Panc1 (cell line): ENCODE data around the gene MNT. TPM values are rescaled to one million over a fixed set of nuclear protein-coding genes. Genes with fewer than 3 reads are reported as not detected.

Experiments used
- ATAC-seq: fragments of 200-7000 bp; cut with Tn5 transposase; 2 replicates; pipeline ENCODE4 v1.9.1; 2020; ENCODE audit warnings: mild to moderate bottlenecking, moderate library complexity
- BruUV-seq: library from RNA; stranded (reverse); fragments of 400-500 nt; replicated peaks from 2 replicates; lab custom pipeline; 2021; lab: Mats Ljungman, UMichigan
- CTCF ChIA-PET: fragments of 300-600 bp; sonication (Branson Sonifier 250); formaldehyde crosslinking; loops from one replicate; lab custom pipeline; 2022; ENCODE audit warnings: antibody characterized with exemption; lab: Charles Lee
- POLR2A ChIA-PET: fragments of 300-600 bp; sonication (Branson Sonifier 250); formaldehyde crosslinking; loops from one replicate; lab custom pipeline; 2022; ENCODE audit warnings: antibody characterized with exemption; lab: Charles Lee
- DNase-seq: peaks from one replicate; pipeline ENCODE4 v3.0.0-alpha.2; 2010; ENCODE audit warnings: low read depth, low spot score
- H3K27ac ChIP-seq: 2 replicates; pipeline ENCODE4 v1.5.1; 2011; ENCODE audit warnings: mild to moderate bottlenecking, low read length, inconsistent platforms
- H3K27me3 ChIP-seq: fragments of 200-500 bp; sonication (Bioruptor generic); 2 replicates; pipeline ENCODE4 v1.6.0; 2014; ENCODE audit warnings: low read length, inconsistent platforms; ENCODE audit not compliant: control insufficient read depth, insufficient read depth
- H3K36me3 ChIP-seq: fragments of 200-500 bp; sonication (Bioruptor generic); 2 replicates; pipeline ENCODE4 v1.5.1; 2014; ENCODE audit warnings: inconsistent platforms, mild to moderate bottlenecking, low read length, moderate library complexity; ENCODE audit not compliant: control insufficient read depth, insufficient read depth
- H3K4me1 ChIP-seq: 2 replicates; pipeline ENCODE4 v1.5.1; 2011; ENCODE audit warnings: inconsistent platforms, mild to moderate bottlenecking, low read length, moderate library complexity; ENCODE audit not compliant: control insufficient read depth, insufficient read depth
- H3K4me3 ChIP-seq, 2 experiments: 2 replicates each; pipeline ENCODE4 v1.5.1; 2011 to 2012; ENCODE audit warnings: low read depth in 2 of 2, low read length in 2 of 2, mild to moderate bottlenecking in 2 of 2, inconsistent platforms in 1 of 2, moderate library complexity in 1 of 2
- H3K9me3 ChIP-seq: fragments of 200-500 bp; sonication (Bioruptor generic); 2 replicates; pipeline ENCODE4 v1.5.1; 2014; ENCODE audit warnings: low read depth, mild to moderate bottlenecking, inconsistent platforms, low read length, moderate library complexity; ENCODE audit not compliant: control insufficient read depth, insufficient read depth
- CTCF ChIP-seq: fragments of 450-650 bp; IDR thresholded peaks from 2 replicates; pipeline ENCODE4 v1.5.1; 2017; ENCODE audit warnings: mild to moderate bottlenecking
- POLR2AphosphoS5 ChIP-seq: IDR thresholded peaks from 2 replicates; pipeline ENCODE4 v1.6.1; 2012; ENCODE audit warnings: mild to moderate bottlenecking, low read depth, low read length, moderate library complexity
- REST ChIP-seq, 2 experiments: IDR thresholded peaks; 2 replicates each; pipeline ENCODE4 v1.6.1; 2011 to 2012; ENCODE audit warnings: low read depth in 2 of 2, control low read depth in 1 of 2, low read length in 1 of 2, mild to moderate bottlenecking in 1 of 2, moderate library complexity in 1 of 2; ENCODE audit not compliant: insufficient read depth in 1 of 2
- SIN3A ChIP-seq: IDR thresholded peaks from 2 replicates; pipeline ENCODE4 v1.6.1; 2012; ENCODE audit warnings: low read depth, mild to moderate bottlenecking, low read length, moderate library complexity, borderline replicate concordance; ENCODE audit not compliant: insufficient read depth
- TCF7L2 ChIP-seq: IDR thresholded peaks from 2 replicates; pipeline ENCODE4 v1.6.1; 2011; ENCODE audit warnings: mild to moderate bottlenecking, low read depth, low read length, inconsistent platforms
- in situ Hi-C: cut with HindIII; loops from 2 replicates; pipeline ENCODE4 v1.10.0; 2016; ENCODE audit warnings: low sequenced_read_pairs, low pct_unique_long_range_greater_than_20kb
- intact Hi-C: fragments of 100-400 bp; cut with micrococcal nuclease; formaldehyde crosslinking; loops from one replicate; pipeline ENCODE4 v1.10.0; 2022; ENCODE audit not compliant: unreplicated experiment
- total RNA-seq: library from RNA; stranded (reverse); gene quantifications from one replicate; pipeline ENCODE4 v1.2.1, GENCODE V29; 2021; ENCODE audit not compliant: unreplicated experiment

Gene MNT
- total RNA-seq, 1 experiment from 2014 or later = 31.8 TPM

- Histone ChIP-seq H3K27me3 (no peaks in the 10 kb centered on the region), H3K4me3 (no peak overlapping the region), H3K27ac (no peak overlapping the region), H3K36me3 (no peaks in the 10 kb centered on the region), H3K4me1 (no peaks in the 10 kb centered on the region), H3K9me3 (no peaks in the 10 kb centered on the region)
- in situ Hi-C loops (no loop called here), intact Hi-C loops (no loop called here)
- TF ChIP-seq REST (IDR thresholded peaks at IDR 0.05; ENCODE audit: insufficient read depth in 1 of 2, low read depth in 2 of 2, low read length in 1 of 2) = no peak
- TF ChIP-seq SIN3A = no peak
- TF ChIP-seq POLR2AphosphoS5 = no peak
- no peak for TF ChIP-seq CTCF
- no peak for TF ChIP-seq TCF7L2
- POLR2A ChIA-PET = no interaction called here
- CTCF ChIA-PET = interaction anchor here (0.8 kb wide), 1 partner anchor 30 kb away, joined by 3 read pairs; no protein-coding TSS in a partner anchor
- BruUV-seq = TSS peak; percentile 61
- DNase-seq = no peak
- ATAC-seq = no peak
Measured at GRCh38 chr17:2412561-2413021, 11.7 kb upstream of the MNT start.

GRCh38 chr17:2410951-2411350 lies 10.1 kb upstream of the MNT start:
- Histone ChIP-seq H3K27ac (no peak overlapping the region), H3K36me3 (no peaks in the 10 kb centered on the region), H3K4me1 (no peaks in the 10 kb centered on the region), H3K4me3 (no peak overlapping the region), H3K9me3 (no peaks in the 10 kb centered on the region), H3K27me3 (no peaks in the 10 kb centered on the region)
- BruUV-seq = no TSS peak
- POLR2A ChIA-PET = no interaction called here
- TF ChIP-seq REST (IDR thresholded peaks at IDR 0.05; ENCODE audit: insufficient read depth in 1 of 2, low read depth in 2 of 2, low read length in 1 of 2) (no peak), TCF7L2 (no peak), CTCF (no peak), POLR2AphosphoS5 (no peak), SIN3A (no peak)
- CTCF ChIA-PET = no interaction called here
- in situ Hi-C loops = no loop called here
- no peak for DNase-seq
- intact Hi-C loops = no loop called here
- ATAC-seq = no peak
